ENCODE results near the gene HORMAD1.

- TF ChIP-seq CTCF (conservative IDR thresholded peaks at IDR 0.05) (no peak), EZH2 (IDR thresholded peaks at IDR 0.05; ENCODE audit: low read depth) (no peak)
Observed at GRCh38 chr1:150751443-150751842, 30.7 kb upstream of the HORMAD1 start.

All from PC-9 (cell line).